Tongue (tissue), 2 donors: Measurements from ENCODE around the gene CELA2B. TPM values are rescaled to one million over a fixed set of nuclear protein-coding genes. Genes with fewer than 3 reads are reported as not detected.
"Not testable (repeated sequence)": the region's sequence is repeated elsewhere in the genome, so short reads cannot be mapped to it uniquely, and the experiment has no call there.

Experiments used
- DNase-seq: peaks from one replicate; pipeline ENCODE4 v3.0.0-alpha.2; 2015
- total RNA-seq: library from RNA; depleted of rRNA; stranded (reverse); fragments of >200 nt; gene quantifications from one replicate; pipeline ENCODE4 v1.2.3, GENCODE V29; 2014

CELA2B gene
- total RNA-seq, 1 donor from 2014 or later: 0.41 TPM

GRCh38 chr1:15445390-15446122 lies 30.3 kb upstream of the CELA2B start:
- no peak for DNase-seq

GRCh38 chr1:15446212-15446611 lies 29.7 kb upstream of the CELA2B start:
- no peak for DNase-seq

- no peak for DNase-seq
Measured at GRCh38 chr1:15448877-15449462, 26.9 kb upstream of the CELA2B start.

- no peak for DNase-seq
Measured at GRCh38 chr1:15449567-15449966, 26.3 kb upstream of the CELA2B start.

GRCh38 chr1:15451014-15451722 lies 24.7 kb upstream of the CELA2B start:
- DNase-seq: no peak

GRCh38 chr1:15452216-15452615 lies 23.7 kb upstream of the CELA2B start:
- no peak for DNase-seq

- no peak for DNase-seq
Measured at GRCh38 chr1:15452866-15453571, 22.9 kb upstream of the CELA2B start.

- DNase-seq: no peak
Measured at GRCh38 chr1:15453734-15454133, 22.2 kb upstream of the CELA2B start.

GRCh38 chr1:15454256-15454655 lies 21.6 kb upstream of the CELA2B start:
- DNase-seq: no peak

GRCh38 chr1:15455522-15455921 lies 20.4 kb upstream of the CELA2B start:
- DNase-seq: no peak

- DNase-seq: no peak
Measured at GRCh38 chr1:15456313-15456954, 19.5 kb upstream of the CELA2B start, which contains the start of gene CELA2A. CELA2A (plus strand) TSS chr1:15456732; CDS start chr1:15456754, 22 bp downstream.

GRCh38 chr1:15457585-15457984 lies 18.3 kb upstream of the CELA2B start:
- DNase-seq: no peak

- not testable (repeated sequence) for DNase-seq
Measured at GRCh38 chr1:15458388-15458787, 17.5 kb upstream of the CELA2B start.

GRCh38 chr1:15459771-15460707 lies 15.9 kb upstream of the CELA2B start:
- no peak for DNase-seq

- no peak for DNase-seq
Measured at GRCh38 chr1:15460708-15461095, 15.2 kb upstream of the CELA2B start.

- DNase-seq: peak; percentile 48
Measured at GRCh38 chr1:15463064-15463800, 12.7 kb upstream of the CELA2B start.

GRCh38 chr1:15463926-15464322 lies 12.0 kb upstream of the CELA2B start:
- not testable (repeated sequence) for DNase-seq

GRCh38 chr1:15465674-15466073 lies 10.2 kb upstream of the CELA2B start:
- no peak for DNase-seq

- peak; percentile 54 for DNase-seq
Measured at GRCh38 chr1:15466955-15467625, 8.8 kb upstream of the CELA2B start.

GRCh38 chr1:15468145-15468544 lies 7.8 kb upstream of the CELA2B start:
- no peak for DNase-seq
